Measurements from ENCODE around the gene IAPP. TPM values are rescaled to one million over a fixed set of nuclear protein-coding genes. Genes with fewer than 3 reads are reported as not detected.

Gene IAPP
- not detected in 2 replicates for total RNA-seq

GRCh38 chr12:21372602-21373001 is at the start of gene IAPP:
IAPP (plus strand) TSS chr12:21372902; CDS start chr12:21373352, 450 bp downstream.

GRCh38 chr12:21334771-21335325 is 37.9 kb upstream of the IAPP start, which contains the start of gene SLCO1A2:
SLCO1A2 (minus strand) TSS chr12:21334917; CDS start chr12:21334647, 270 bp downstream.

Other genes with a start within 250 kb of the IAPP start
- gene SLCO1B1, start 241.7 kb upstream of the IAPP start, total RNA-seq: not detected in 2 replicates
- gene SLCO1A2, start 38.0 kb upstream of the IAPP start, total RNA-seq: not detected in 2 replicates
- gene PYROXD1, start 64.8 kb downstream of the IAPP start, total RNA-seq: 11.1 and 16.0 TPM in 2 replicates
- gene RECQL, start 128.7 kb downstream of the IAPP start, total RNA-seq: 48.1 and 57.9 TPM in 2 replicates
- gene GOLT1B, start 128.9 kb downstream of the IAPP start, total RNA-seq: 32.8 and 38.4 TPM in 2 replicates
- gene SPX, start 153.4 kb downstream of the IAPP start, total RNA-seq: 0.86 and 1.5 TPM in 2 replicates
- not detected in 2 replicates for gene GYS2, start 231.9 kb downstream of the IAPP start, total RNA-seq